ENCODE measurements around the gene ANKRD55. TPM values are rescaled to one million over a fixed set of nuclear protein-coding genes. Genes with fewer than 3 reads are reported as not detected.
A peak's percentile ranks its signal among the peaks of the same experiment; 100 is the strongest.

The ANKRD55 gene
- total RNA-seq, 1 donor from 2014 or later: 0.49 TPM

- H3K27ac ChIP-seq: no peak overlapping the region
- peak; percentile 56 for ATAC-seq
- no peaks in the 10 kb centered on the region for H3K27me3 ChIP-seq
- H3K36me3 ChIP-seq: no peaks in the 10 kb centered on the region
- H3K4me3 ChIP-seq: no peak overlapping the region
- TF ChIP-seq CTCF (IDR thresholded peaks at IDR 0.05): no peak
- intact Hi-C loops (cut with DNase I): no loop called here
- H3K4me1 ChIP-seq: no peaks in the 10 kb centered on the region
- DNase-seq: no peak
- no peaks in the 10 kb centered on the region for H3K9me3 ChIP-seq
Measured at GRCh38 chr5:56142614-56143372, 90.3 kb downstream of the ANKRD55 start.

GRCh38 chr5:56142233-56142613 lies 90.9 kb downstream of the ANKRD55 start:
- no peaks in the 10 kb centered on the region for H3K9me3 ChIP-seq
- H3K4me3 ChIP-seq: no peak overlapping the region
- ATAC-seq: no peak
- H3K36me3 ChIP-seq: no peaks in the 10 kb centered on the region
- no peaks in the 10 kb centered on the region for H3K27me3 ChIP-seq
- intact Hi-C loops (cut with DNase I): no loop called here
- no peak overlapping the region for H3K27ac ChIP-seq
- TF ChIP-seq CTCF (IDR thresholded peaks at IDR 0.05): no peak
- DNase-seq: no peak
- H3K4me1 ChIP-seq: no peaks in the 10 kb centered on the region

- TF ChIP-seq CTCF (IDR thresholded peaks at IDR 0.05): no peak
- ATAC-seq (no peak), DNase-seq (no peak)
- Histone ChIP-seq H3K4me3 (no peak overlapping the region), H3K9me3 (no peaks in the 10 kb centered on the region), H3K27me3 (no peaks in the 10 kb centered on the region), H3K27ac (no peak overlapping the region), H3K4me1 (no peaks in the 10 kb centered on the region), H3K36me3 (no peaks in the 10 kb centered on the region)
- intact Hi-C loops (cut with DNase I): no loop called here
Measured at GRCh38 chr5:56140073-56140472, 93.1 kb downstream of the ANKRD55 start.

- Histone ChIP-seq H3K4me1 (peaks cover 12% of the 10 kb centered on the region), H3K27me3 (no peaks in the 10 kb centered on the region), H3K9me3 (no peaks in the 10 kb centered on the region), H3K36me3 (no peaks in the 10 kb centered on the region), H3K4me3 (no peak overlapping the region), H3K27ac (no peak overlapping the region)
- TF ChIP-seq CTCF (IDR thresholded peaks at IDR 0.05): no peak
- no peak for DNase-seq
- intact Hi-C loops (cut with DNase I): no loop called here
- ATAC-seq: no peak
Measured at GRCh38 chr5:56130664-56131063, 102.5 kb downstream of the ANKRD55 start.

- Histone ChIP-seq H3K27me3 (no peaks in the 10 kb centered on the region), H3K36me3 (no peaks in the 10 kb centered on the region), H3K9me3 (no peaks in the 10 kb centered on the region), H3K4me1 (peaks cover 20% of the 10 kb centered on the region), H3K4me3 (no peak overlapping the region), H3K27ac (no peak overlapping the region)
- intact Hi-C loops (cut with DNase I): no loop called here
- TF ChIP-seq CTCF (IDR thresholded peaks at IDR 0.05): no peak
- ATAC-seq (no peak), DNase-seq (no peak)
Measured at GRCh38 chr5:56129288-56129687, 103.8 kb downstream of the ANKRD55 start.

GRCh38 chr5:56128113-56128512 lies 105.0 kb downstream of the ANKRD55 start:
- TF ChIP-seq CTCF (IDR thresholded peaks at IDR 0.05): no peak
- intact Hi-C loops (cut with DNase I): no loop called here
- Histone ChIP-seq H3K4me1 (peaks cover 23% of the 10 kb centered on the region), H3K27ac (no peak overlapping the region), H3K36me3 (no peaks in the 10 kb centered on the region), H3K27me3 (no peaks in the 10 kb centered on the region), H3K9me3 (no peaks in the 10 kb centered on the region), H3K4me3 (no peak overlapping the region)
- ATAC-seq: no peak
- no peak for DNase-seq

Measured in upper lobe of right lung (tissue), 1 donor.